K562 (cell line): Measurements from ENCODE around the gene CDK5RAP3.

ENCODE experiments used
- BMI1 ChIP-seq: fragments of 150-350 bp; IDR thresholded peaks from 2 replicates; pipeline ENCODE4 v1.6.1; 2014; ENCODE audit warnings: low read length
- CTCF ChIP-seq, 3 experiments: IDR thresholded peaks in 2 of 3; conservative IDR thresholded peaks in 1 of 3; 2 replicates each; pipeline ENCODE4 v1.5.1; 2011 to 2012; ENCODE audit warnings: low read length in 3 of 3, mild to moderate bottlenecking in 3 of 3, control low read depth in 2 of 3, improper control_type of control experiment in 1 of 3, inconsistent platforms in 1 of 3, low read depth in 1 of 3, mixed read lengths in 1 of 3, moderate library complexity in 1 of 3; ENCODE audit not compliant: insufficient read depth in 2 of 3
- GATA2 ChIP-seq: sonication (generic); formaldehyde crosslinking; IDR thresholded peaks from 2 replicates; pipeline ENCODE4 v1.4.0; 2020; ENCODE audit warnings: mild to moderate bottlenecking, missing genetic modification reagents
- MAX ChIP-seq: sonication (generic); formaldehyde crosslinking; IDR thresholded peaks from 2 replicates; pipeline ENCODE4 v1.9.0; 2022; ENCODE audit warnings: mild to moderate bottlenecking, missing genetic modification reagents
- NFIC ChIP-seq: fragments of 450-650 bp; IDR thresholded peaks from 2 replicates; pipeline ENCODE4 v1.6.1; 2017; ENCODE audit warnings: mild to moderate bottlenecking, inconsistent platforms
- TAF15 ChIP-seq: fragments of 200-400 bp; formaldehyde crosslinking; IDR thresholded peaks from 2 replicates; pipeline ENCODE4 v1.6.1; 2017; ENCODE audit warnings: mild to moderate bottlenecking, low read depth, low read length, moderate library complexity
- TF ChIP-seq, protein P1 (sequence below): fragments of 250-450 bp; sonication (Bioruptor Pico); IDR thresholded peaks from 2 replicates; pipeline ENCODE4 v1.5.0; 2020; ENCODE audit warnings: mild to moderate bottlenecking

DNA sequence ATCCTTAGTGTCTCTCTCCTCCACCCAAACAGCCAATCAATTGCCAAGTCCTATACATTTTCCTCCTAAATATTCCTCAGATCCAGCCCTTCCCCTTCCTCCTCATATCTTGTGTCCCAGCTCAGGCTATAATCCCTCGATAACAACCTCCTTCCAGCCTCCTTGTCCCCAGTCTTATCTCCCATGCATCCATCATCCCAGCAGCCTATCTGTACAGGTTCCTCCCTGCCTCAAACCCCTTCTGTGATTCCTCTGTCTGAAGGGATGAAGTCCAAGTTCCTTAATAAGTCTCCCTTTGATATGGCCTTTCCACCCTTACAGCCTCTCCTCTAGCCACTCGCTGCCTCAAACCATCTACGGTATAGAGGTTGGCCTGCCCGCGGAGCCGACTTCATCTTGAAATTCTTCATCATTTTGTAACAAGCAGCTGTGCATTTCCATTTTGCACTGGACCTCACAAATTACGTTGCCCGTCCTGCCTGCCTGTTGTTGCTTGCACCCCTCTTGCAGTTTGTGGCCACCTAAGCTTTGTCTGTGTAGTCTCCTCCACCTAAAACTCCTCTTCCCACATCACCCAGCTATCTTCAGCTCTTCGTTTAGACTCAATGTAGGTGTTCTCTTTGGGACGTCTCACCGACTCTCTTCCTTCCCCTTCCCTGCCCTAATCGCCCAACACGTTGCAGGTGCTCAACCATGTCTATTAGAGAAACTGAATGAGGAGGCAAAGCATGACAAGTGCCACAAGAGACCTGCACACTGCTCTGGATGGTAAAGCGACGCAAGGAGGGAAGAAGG lies 786 bp upstream of the CDK5RAP3 start:
- TF ChIP-seq CTCF (IDR thresholded peaks at IDR 0.05 in 2 of 3, conservative IDR thresholded peaks at IDR 0.05 in 1 of 3; ENCODE audit: insufficient read depth in 2 of 3, low read depth in 1 of 3, low read length in 3 of 3) (no peak), BMI1 (no peak), TAF15 (no peak), NFIC (no peak), GATA2 (CRISPR knock-in tag) (no peak), MAX (no peak)
- TF ChIP-seq, protein P1, sequence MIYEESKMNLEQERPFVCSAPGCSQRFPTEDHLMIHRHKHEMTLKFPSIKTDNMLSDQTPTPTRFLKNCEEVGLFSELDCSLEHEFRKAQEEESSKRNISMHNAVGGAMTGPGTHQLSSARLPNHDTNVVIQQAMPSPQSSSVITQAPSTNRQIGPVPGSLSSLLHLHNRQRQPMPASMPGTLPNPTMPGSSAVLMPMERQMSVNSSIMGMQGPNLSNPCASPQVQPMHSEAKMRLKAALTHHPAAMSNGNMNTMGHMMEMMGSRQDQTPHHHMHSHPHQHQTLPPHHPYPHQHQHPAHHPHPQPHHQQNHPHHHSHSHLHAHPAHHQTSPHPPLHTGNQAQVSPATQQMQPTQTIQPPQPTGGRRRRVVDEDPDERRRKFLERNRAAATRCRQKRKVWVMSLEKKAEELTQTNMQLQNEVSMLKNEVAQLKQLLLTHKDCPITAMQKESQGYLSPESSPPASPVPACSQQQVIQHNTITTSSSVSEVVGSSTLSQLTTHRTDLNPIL: no peak
